Right lung (tissue), 5 donors: ENCODE results near the gene CRYBB1. TPM values are rescaled to one million over a fixed set of nuclear protein-coding genes. Genes with fewer than 3 reads are reported as not detected.

Source experiments
- DNase-seq, 2 donors: peaks; one replicate each; pipeline ENCODE4 v3.0.0-alpha.2; 2013
- polyA plus RNA-seq, 5 donors: library from polyadenylated mRNA; unstranded; fragments of 120-200 nt; gene quantifications; one replicate each; pipeline versions ENCODE4 v1.2.1 to v1.2.3, GENCODE V29; 2013; ENCODE audit warnings: inconsistent platforms in 1 of 5, low replicate concordance in 1 of 5; ENCODE audit not compliant: insufficient read length in 5 of 5, insufficient read depth in 1 of 5

CRYBB1 gene
- polyA plus RNA-seq, 5 donors = 0.61 to 1.2 (median 0.99) TPM

- DNase-seq = no peak
These were observed 62.3 kb downstream of the CRYBB1 start for GRCh38 chr22:26555478-26555877.

- DNase-seq = no peak
These were observed 62.9 kb downstream of the CRYBB1 start for GRCh38 chr22:26554956-26555355.

- no peak for DNase-seq
These were observed 64.6 kb downstream of the CRYBB1 start for GRCh38 chr22:26553056-26553752.

GRCh38 chr22:26552466-26552865 is 65.4 kb downstream of the CRYBB1 start:
- DNase-seq = no peak

- no peak for DNase-seq
These were observed 66.3 kb downstream of the CRYBB1 start for GRCh38 chr22:26551568-26551967.

- DNase-seq = peak; percentile 36 to 48
These were observed 67.3 kb downstream of the CRYBB1 start for GRCh38 chr22:26550498-26551033.

GRCh38 chr22:26549902-26550497 is 67.8 kb downstream of the CRYBB1 start:
- DNase-seq = no peak

Other genes starting within 250 kb of the CRYBB1 start
- gene ASPHD2, start 188.8 kb downstream of the CRYBB1 start, polyA plus RNA-seq = under 1 TPM; 0.40 to 0.96 (median 0.63) TPM
- gene HPS4, start 134.2 kb downstream of the CRYBB1 start, polyA plus RNA-seq = 10 to 100 TPM; 24.4 to 38.5 (median 36.4) TPM
- 10 to 100 TPM; 23.4 to 35.2 (median 28.4) TPM for gene SRRD, start 134.2 kb downstream of the CRYBB1 start, polyA plus RNA-seq
- 10 to 100 TPM; 32.0 to 38.3 (median 34.6) TPM for gene TFIP11, start 105.6 kb downstream of the CRYBB1 start, polyA plus RNA-seq
- 10 to 100 TPM; 20.4 to 30.4 (median 30.0) TPM for gene TPST2, start 27.9 kb downstream of the CRYBB1 start, polyA plus RNA-seq
- gene CRYBA4, start 3.9 kb upstream of the CRYBB1 start, polyA plus RNA-seq = under 1 TPM in 4 of 5 donors, not detected in 1; 0.32 to 0.91 (median 0.46) TPM
- 1 to 10 TPM; 1.8 to 4.4 (median 2.5) TPM for gene MIAT, start 39.6 kb upstream of the CRYBB1 start, polyA plus RNA-seq